Tongue (tissue), 2 donors: Measurements from ENCODE around the gene PPP2R2B. TPM values are rescaled to one million over a fixed set of nuclear protein-coding genes. Genes with fewer than 3 reads are reported as not detected.
"Not testable (repeated sequence)": the region's sequence is repeated elsewhere in the genome, so short reads cannot be mapped to it uniquely, and the experiment has no call there.

Experiments used
- DNase-seq: peaks from one replicate; pipeline ENCODE4 v3.0.0-alpha.2; 2015
- total RNA-seq: library from RNA; depleted of rRNA; stranded (reverse); fragments of >200 nt; gene quantifications from one replicate; pipeline ENCODE4 v1.2.3, GENCODE V29; 2014

Gene PPP2R2B
- total RNA-seq, 1 donor from 2014 or later = 5.1 TPM

- DNase-seq = no peak
These were observed 145.6 kb downstream of the PPP2R2B start for GRCh38 chr5:146732962-146733361.

DNA sequence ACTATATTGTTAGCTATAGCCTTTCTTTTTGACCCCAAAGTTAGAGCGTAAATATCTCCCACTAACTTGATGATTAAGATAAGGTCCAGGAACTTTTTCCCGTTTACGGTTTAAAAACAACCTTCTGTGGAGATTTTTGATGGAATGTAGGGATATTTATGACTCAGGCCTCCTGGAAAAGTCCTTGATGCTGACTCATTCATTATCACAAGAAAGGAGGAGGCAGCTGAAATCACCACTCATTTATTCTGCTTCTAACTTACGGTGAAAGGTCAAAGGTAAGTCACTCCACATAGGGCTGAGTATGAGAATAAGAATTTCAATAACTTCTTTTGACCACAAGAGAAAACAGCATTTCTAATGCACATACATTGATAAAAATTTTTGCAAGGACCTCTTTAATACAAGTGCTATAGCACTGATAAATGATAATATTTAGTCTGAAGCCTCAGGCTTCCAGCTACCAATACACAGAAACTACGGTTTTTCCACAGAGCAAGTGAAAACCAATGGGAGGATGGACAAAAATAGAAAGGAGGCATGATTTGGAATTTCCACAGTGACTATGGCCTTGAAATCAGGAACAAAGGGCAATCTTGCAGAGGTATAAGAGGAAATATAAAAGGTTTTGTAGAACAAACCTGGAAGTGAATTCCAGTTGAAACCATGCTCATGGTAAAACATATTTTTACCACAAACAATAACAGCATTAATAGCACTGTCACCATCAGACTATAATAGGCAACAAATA, 146.5 kb downstream of the PPP2R2B start:
- no peak for DNase-seq

- not testable (repeated sequence) for DNase-seq
These were observed 149.8 kb downstream of the PPP2R2B start for GRCh38 chr5:146728746-146729145.

- no peak for DNase-seq
These were observed 151.7 kb downstream of the PPP2R2B start for GRCh38 chr5:146726891-146727290.

DNA sequence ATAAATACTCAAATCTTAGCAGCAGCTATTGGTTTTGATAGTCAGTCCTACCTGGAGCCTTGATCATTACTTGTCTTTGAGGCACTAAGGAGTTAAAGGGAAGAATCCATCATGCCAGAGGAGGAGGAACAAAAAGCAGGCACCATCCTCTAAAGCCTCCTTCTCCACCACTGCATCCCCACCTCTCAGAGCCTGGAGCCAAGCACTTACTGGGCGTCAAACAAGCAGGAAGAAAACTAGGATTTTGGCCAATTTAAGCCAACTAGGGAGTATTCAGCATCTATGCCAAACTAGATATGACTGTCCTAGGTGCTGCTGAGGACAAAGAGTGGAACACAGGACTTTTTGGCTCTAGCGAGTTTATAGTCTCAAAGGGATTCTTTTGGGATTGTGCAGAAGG, 152.5 kb downstream of the PPP2R2B start:
- DNase-seq = no peak

- DNase-seq = no peak
These were observed 153.5 kb downstream of the PPP2R2B start for GRCh38 chr5:146725025-146725424.

DNA sequence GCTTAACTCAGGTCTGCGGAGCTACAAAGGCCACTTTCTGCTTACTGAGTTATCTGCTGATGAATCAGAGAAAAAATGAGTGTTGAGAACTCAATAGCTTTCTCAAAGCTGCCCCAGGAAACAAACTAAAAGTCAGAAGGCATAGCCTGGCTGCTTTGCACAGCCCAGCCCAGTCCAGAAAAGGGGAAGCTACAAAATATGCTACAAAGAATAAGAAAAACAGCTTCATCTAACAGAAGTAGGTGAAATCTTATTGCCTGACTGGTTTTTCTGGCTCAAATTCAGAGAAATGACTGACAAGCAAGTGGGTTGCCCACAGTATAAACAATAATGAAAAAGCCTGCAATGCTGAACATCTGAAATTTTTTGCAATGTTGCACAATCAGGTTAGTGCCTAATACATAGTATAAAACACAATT, 156.2 kb downstream of the PPP2R2B start:
- DNase-seq = no peak

DNA sequence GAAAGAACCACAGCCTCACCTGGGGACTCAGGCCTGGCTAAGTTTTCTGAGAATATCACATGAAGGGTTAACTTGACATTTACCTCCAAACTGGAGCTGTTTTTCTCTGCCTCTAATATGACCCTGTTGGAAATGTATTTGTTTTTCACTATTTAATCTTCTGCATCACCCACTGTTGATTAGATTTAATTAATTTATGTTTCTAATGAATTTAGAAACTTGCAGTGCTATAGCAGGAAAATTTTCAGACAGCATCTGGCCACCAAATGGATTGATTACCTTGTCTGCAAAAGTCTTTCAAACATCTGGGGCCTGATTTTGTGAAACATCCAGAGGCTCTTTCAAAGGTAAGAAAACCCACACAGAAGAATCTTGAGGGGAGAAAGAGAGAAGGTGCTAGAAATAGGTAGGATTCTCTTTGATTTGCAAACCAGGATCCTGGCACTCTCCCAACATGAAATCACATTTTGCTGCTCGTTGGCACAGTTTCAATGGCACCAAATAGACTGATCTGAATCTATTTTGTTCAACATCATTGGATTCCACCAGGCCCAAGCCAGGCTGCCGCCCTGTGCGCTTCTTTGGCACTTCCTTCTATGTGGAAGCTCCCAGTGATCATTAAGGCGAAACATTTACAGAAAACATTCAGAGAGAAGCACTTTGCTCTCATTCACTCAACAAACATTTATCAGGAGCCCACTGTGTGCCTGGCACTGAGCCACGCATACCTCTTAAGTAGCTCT, 157.3 kb downstream of the PPP2R2B start:
- no peak for DNase-seq

DNA sequence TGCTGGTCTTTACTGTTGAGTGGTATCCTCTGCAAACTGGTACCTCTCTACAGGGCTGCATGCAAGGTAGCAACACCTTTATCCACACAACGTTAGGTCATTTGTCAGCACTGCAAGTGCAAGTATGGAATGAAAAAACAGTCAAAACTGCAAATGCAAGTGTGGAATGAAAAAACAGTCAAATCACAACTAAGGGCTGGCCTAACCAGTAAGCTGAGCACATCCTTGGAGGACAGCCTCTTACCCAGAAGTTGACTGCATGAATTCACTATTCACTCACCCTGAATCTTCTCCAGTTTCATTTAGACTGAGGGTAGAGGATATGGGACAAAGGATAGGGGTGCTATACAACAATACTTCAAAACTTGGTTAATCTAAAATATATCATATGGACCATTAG, 158.4 kb downstream of the PPP2R2B start:
- DNase-seq = no peak

DNA sequence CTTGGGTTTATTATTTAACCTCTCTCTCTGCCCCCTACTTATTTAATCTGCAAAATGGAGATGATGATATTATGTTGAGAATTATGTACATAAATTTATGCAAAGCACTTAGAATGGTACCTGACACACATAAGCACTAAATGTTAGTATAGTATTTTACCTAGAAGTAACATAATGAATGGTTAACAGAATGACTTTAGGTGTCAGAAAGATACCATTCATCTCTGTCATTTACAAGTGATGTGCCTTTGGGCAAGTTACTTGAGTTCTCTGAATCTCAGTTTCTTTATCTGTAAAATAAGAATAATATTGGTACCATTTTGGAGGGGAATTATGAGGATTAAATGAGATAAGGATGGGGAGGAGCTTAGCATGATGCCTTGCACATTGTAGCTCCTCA, 159.4 kb downstream of the PPP2R2B start:
- no peak for DNase-seq

DNA sequence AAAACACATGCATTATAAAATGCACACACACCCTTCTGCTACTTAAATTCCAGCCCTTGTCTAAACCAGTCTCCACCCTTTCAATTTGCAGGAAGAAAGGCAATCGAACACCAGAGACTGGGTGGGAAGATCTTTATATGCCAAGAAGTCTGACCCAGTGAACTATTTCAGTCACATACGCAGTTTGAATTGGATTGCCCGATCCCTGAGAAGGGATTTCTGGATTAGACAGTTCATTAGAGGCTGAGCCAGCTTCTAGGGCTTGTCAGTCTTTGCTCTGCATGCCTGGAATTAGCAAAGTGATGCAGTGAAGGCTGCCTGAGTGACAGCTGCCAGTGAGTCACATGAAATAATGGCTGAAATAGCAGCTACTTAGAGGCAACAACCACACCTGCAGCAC, 159.9 kb downstream of the PPP2R2B start:
- peak; percentile 18 for DNase-seq

GRCh38 chr5:146717951-146718350, 160.6 kb downstream of the PPP2R2B start:
- no peak for DNase-seq

DNA sequence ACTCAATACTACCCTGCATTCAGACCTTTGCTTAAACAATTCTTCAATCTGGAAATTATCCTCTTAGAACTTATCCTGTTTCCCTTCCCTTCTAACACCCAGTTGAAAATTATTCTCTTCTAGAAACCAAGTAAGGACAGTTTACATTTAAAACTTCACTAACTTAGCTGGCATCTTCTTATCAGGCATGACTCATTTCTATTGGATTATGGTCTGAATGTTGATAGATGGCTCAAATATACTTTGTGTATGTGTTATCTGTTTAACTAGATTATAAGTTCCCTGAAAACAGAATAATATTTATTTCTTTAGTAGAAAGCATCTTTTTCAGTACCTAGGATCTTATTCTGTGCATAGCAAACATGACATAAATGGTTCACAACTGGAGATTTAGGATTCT, 161.9 kb downstream of the PPP2R2B start:
- no peak for DNase-seq

DNA sequence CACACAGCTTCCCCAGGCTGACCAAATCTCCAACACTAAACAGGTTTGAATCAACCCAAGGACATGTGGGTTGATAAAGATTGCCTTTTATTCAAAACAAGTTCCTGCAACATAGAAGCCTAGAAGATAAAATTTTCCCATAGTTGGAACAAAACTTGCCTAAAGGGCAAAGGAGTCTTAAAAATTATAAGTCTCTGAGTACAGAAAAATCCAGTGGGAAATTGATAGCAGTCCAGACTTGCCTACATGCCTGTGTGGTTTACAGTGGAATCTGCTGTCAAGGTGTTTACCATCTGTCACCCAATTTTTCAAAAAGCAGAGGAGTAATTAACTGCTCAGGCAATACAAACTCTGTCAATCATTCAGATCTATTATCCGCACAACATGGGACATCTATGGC, 168.2 kb downstream of the PPP2R2B start:
- DNase-seq = no peak

- DNase-seq = no peak
These were observed 171.2 kb downstream of the PPP2R2B start for GRCh38 chr5:146707316-146707715.

DNA sequence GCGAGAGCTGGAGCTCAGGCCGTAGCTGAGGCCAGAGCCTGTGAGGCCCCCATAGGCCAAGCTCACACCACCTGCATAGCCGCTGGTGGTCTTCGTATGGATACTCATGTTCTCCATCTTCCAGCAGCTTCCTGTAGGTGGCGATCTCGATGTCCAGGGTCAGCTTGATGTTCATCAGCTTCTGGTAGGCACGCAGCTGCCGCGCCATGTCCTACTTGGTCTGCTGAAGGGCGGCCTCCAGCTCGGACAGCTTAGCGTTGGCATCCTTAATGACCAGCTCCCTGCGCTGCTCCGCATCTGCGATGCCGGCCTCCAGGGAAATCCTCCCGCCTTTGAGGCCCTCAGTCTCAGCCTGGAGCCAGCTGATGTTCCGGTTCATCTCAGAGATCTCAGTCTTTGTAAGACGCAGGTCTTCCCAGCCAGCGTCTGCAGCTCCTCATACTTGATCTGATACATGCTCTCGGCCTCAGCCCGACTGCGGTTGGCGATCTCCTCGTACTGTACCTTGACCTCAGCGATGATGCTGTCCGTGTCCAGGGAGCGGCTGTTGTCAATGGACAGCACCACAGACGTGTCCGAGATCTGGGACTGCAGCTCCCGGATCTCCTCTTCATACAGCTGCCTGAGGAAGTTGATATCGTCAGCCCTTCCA, 172.1 kb downstream of the PPP2R2B start:
- no peak for DNase-seq

GRCh38 chr5:146704949-146705665, 173.4 kb downstream of the PPP2R2B start:
- DNase-seq = no peak

GRCh38 chr5:146703899-146704298, 174.7 kb downstream of the PPP2R2B start:
- no peak for DNase-seq

GRCh38 chr5:146703499-146703898, 175.1 kb downstream of the PPP2R2B start:
- no peak for DNase-seq

DNA sequence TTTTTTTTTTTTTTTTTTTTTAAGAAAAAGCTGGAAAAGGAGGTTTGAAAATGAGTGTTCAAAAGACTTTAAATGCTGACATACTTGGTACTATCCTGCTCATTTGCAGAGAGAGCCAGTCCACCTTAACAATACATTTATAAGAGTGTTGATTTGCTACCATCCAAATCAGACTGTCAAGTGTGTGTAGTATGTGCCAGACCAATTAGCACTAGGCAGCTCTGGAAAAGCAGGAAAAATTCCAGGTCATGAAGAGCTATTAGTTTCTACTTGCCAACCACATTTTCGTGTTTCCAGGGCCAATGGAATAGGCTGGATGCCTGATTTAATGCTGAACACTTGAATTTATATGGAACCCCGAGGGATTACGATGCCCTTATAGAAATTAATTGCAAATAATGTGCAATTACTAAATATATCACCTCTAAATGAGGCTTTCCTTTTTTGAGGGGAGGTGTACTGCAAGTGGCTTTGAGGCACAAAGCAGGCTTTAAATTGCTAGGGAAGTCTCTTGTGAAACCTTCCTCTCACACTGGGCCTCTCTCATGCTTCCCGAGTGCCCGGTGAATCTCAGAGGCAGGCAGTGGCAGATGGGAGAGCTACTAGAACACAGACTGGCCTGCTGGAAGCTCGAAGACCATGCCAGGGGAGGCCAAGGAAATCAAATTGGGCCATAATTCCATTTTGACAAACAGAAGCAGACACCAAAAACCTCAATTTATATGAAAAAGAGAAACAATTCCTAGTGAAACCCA, 178.7 kb downstream of the PPP2R2B start:
- no peak for DNase-seq

DNA sequence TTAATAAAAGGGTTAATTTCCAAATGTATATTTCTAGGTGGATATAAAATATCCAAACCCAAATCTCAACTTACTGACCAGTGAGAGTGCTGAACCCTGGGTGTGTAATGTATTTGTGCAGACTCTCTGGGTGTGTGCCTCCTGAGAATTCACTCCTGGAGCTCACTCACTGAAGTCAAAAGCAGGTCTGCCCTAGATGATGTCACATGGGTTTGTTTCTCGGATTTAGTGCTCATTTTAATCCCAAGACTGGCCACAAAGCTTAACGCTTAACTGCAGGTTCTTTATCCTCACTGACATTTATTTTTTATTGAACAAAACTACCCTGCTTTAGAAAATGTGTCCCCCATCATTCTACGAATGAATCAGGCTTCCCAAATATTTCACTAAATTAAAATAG, 179.4 kb downstream of the PPP2R2B start:
- no peak for DNase-seq

- no peak for DNase-seq
These were observed 179.9 kb downstream of the PPP2R2B start for GRCh38 chr5:146698651-146699050.
